ENCODE data around the gene TEX50. TPM values are rescaled to one million over a fixed set of nuclear protein-coding genes. Genes with fewer than 3 reads are reported as not detected.
A peak's percentile ranks its signal among the peaks of the same experiment; 100 is the strongest.
"Not testable (repeated sequence)": the region's sequence is repeated elsewhere in the genome, so short reads cannot be mapped to it uniquely, and the experiment has no call there.

The TEX50 gene
- total and polyA plus RNA-seq, 4 donors, result not detected

DNA sequence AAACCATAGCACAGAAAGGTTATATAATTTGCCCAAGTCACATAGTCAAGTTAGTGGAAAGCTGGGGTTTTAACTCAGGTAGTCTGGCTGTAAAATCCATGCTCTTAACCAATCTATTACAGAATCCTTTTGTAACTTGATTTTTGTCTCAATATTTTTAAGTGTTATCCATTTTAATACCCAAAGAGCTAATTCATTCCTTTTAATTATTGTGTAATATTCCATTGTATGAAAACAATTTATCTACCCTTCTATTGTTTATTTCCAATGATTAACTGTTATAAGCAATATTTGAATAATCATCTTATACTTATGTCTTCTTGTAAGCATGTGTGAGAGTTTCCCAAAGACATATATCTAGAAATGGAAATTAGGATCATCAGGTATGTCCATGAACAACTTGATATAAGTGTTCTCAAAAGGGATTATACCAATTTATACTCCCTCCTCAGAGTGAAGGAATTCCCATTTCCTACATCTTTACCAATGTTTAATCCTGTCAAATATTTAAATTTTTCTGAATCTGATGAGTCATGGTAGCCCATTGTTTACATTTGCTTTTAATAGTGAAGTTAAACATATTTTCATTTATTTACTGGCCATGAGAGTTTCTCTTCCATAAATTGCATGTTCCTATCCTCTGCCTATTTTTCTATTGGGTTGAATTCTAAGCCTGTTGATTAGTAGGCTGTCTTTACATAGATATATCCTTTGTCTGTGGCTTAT lies 13.9 kb downstream of the TEX50 start:
- Histone ChIP-seq H3K4me3 (ENCODE audit: low read length in 2 of 2) (no peak overlapping the region), H3K4me1 (ENCODE audit: control insufficient read depth in 1 of 2, insufficient read depth in 2 of 2, low read length in 2 of 2) (no peaks in the 10 kb centered on the region), H3K27me3 (ENCODE audit: control insufficient read depth in 1 of 2, insufficient read depth in 2 of 2, low read length in 1 of 2) (no peaks in the 10 kb centered on the region), H3K9me3 (ENCODE audit: control insufficient read depth, low read length) (no peaks in the 10 kb centered on the region), H3K36me3 (ENCODE audit: control insufficient read depth in 1 of 2, insufficient read depth in 2 of 2, low read length in 1 of 2) (no peaks in the 10 kb centered on the region), H3K27ac (ENCODE audit: low read depth in 1 of 2, low read length in 2 of 2) (no peak overlapping the region)
- ATAC-seq (ENCODE audit: low FRiP score) (no peak), DNase-seq (no peak)
- intact Hi-C loops (cut with DNase I), result no loop called here

- Histone ChIP-seq H3K9me3 (ENCODE audit: control insufficient read depth, low read length) (peaks cover 6% of the 10 kb centered on the region), H3K4me1 (ENCODE audit: control insufficient read depth in 1 of 2, insufficient read depth in 2 of 2, low read length in 2 of 2) (no peaks in the 10 kb centered on the region), H3K27ac (ENCODE audit: low read depth in 1 of 2, low read length in 2 of 2) (no peak overlapping the region), H3K27me3 (ENCODE audit: control insufficient read depth in 1 of 2, insufficient read depth in 2 of 2, low read length in 1 of 2) (peaks cover 0 to 2% of the 10 kb centered on the region in 2 donors), H3K36me3 (ENCODE audit: control insufficient read depth in 1 of 2, insufficient read depth in 2 of 2, low read length in 1 of 2) (no peaks in the 10 kb centered on the region), H3K4me3 (ENCODE audit: low read length in 2 of 2) (no peak overlapping the region)
- 81 to 84% methylated on average over 2 of the region's 2 CpGs for WGBS, 2 donors
- no peak for DNase-seq
- intact Hi-C loops (cut with DNase I), result no loop called here
- ATAC-seq (ENCODE audit: low FRiP score), result no peak
Observed at GRCh38 chr1:173660306-173660705, 25.2 kb downstream of the TEX50 start.

DNA sequence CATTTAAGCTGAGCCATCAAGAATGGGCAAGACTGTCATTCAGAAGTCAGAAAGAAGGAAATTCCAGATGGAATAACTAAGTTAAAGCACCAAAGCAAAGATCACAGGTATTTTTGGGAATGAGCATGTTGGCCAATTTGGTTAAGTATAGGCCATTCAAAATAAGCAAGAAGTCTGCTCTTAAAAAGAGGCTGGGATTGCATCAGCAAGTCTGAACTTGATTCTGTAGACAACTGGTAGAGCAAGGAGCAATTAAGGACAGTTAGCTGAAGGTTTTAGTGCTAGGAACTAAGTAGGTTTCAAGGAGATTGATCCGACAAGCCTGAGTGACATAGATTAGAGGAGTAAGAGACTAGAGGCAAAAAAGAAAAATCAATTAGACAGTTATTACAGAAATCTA lies 26.1 kb downstream of the TEX50 start:
- no peak overlapping the region for H3K4me3 ChIP-seq (ENCODE audit: low read length in 2 of 2)
- DNase-seq, result no peak
- no peaks in the 10 kb centered on the region for H3K9me3 ChIP-seq (ENCODE audit: control insufficient read depth, low read length)
- H3K36me3 ChIP-seq (ENCODE audit: control insufficient read depth in 1 of 2, insufficient read depth in 2 of 2, low read length in 1 of 2), result no peaks in the 10 kb centered on the region
- no peaks in the 10 kb centered on the region for H3K4me1 ChIP-seq (ENCODE audit: control insufficient read depth in 1 of 2, insufficient read depth in 2 of 2, low read length in 2 of 2)
- WGBS, 2 donors, result 85 to 93% methylated on average over 1 of the region's 1 CpG
- H3K27ac ChIP-seq (ENCODE audit: low read depth in 1 of 2, low read length in 2 of 2), result no peak overlapping the region
- intact Hi-C loops (cut with DNase I), result no loop called here
- no peak for ATAC-seq (ENCODE audit: low FRiP score)
- no peaks in the 10 kb centered on the region for H3K27me3 ChIP-seq (ENCODE audit: control insufficient read depth in 1 of 2, insufficient read depth in 2 of 2, low read length in 1 of 2)

GRCh38 chr1:173661763-173662162 lies 26.6 kb downstream of the TEX50 start:
- Histone ChIP-seq H3K9me3 (ENCODE audit: control insufficient read depth, low read length) (no peaks in the 10 kb centered on the region), H3K36me3 (ENCODE audit: control insufficient read depth in 1 of 2, insufficient read depth in 2 of 2, low read length in 1 of 2) (no peaks in the 10 kb centered on the region), H3K4me3 (ENCODE audit: low read length in 2 of 2) (no peak overlapping the region), H3K27me3 (ENCODE audit: control insufficient read depth in 1 of 2, insufficient read depth in 2 of 2, low read length in 1 of 2) (no peaks in the 10 kb centered on the region), H3K4me1 (ENCODE audit: control insufficient read depth in 1 of 2, insufficient read depth in 2 of 2, low read length in 2 of 2) (no peaks in the 10 kb centered on the region), H3K27ac (ENCODE audit: low read depth in 1 of 2, low read length in 2 of 2) (no peak overlapping the region)
- ATAC-seq (ENCODE audit: low FRiP score) (no peak), DNase-seq (no peak)
- 38 to 39% methylated on average over 1 of the region's 1 CpG for WGBS, 2 donors
- intact Hi-C loops (cut with DNase I), result no loop called here

DNA sequence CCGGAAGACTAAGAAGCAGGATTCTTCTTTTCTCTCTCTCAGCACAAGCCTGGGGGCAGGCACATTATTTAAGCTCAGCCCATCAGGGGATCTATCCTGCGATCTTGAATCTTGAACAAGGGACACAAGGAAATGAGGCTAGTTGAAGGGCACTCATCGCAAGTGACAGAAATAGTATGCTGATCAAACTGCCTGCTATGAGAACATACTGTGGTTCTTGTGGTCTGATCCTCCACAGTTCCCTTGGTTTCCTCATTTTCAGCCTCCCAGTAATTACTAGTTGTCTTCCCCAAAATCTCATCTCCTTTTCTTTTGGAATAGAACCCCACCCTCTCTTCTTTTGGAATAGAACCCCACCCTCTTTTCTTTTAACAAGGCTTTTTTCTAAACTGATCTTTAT lies 28.0 kb downstream of the TEX50 start:
- intact Hi-C loops (cut with DNase I), result no loop called here
- ATAC-seq (ENCODE audit: low FRiP score) (no peak), DNase-seq (no peak)
- H3K4me1 ChIP-seq (ENCODE audit: control insufficient read depth in 1 of 2, insufficient read depth in 2 of 2, low read length in 2 of 2), result no peaks in the 10 kb centered on the region
- H3K27ac ChIP-seq (ENCODE audit: low read depth in 1 of 2, low read length in 2 of 2), result no peak overlapping the region
- H3K27me3 ChIP-seq (ENCODE audit: control insufficient read depth in 1 of 2, insufficient read depth in 2 of 2, low read length in 1 of 2), result no peaks in the 10 kb centered on the region
- H3K36me3 ChIP-seq (ENCODE audit: control insufficient read depth in 1 of 2, insufficient read depth in 2 of 2, low read length in 1 of 2), result no peaks in the 10 kb centered on the region
- peaks cover 2% of the 10 kb centered on the region for H3K9me3 ChIP-seq (ENCODE audit: control insufficient read depth, low read length)
- WGBS, 2 donors, result 88 to 89% methylated on average over 3 of the region's 3 CpGs
- H3K4me3 ChIP-seq (ENCODE audit: low read length in 2 of 2), result no peak overlapping the region

DNA sequence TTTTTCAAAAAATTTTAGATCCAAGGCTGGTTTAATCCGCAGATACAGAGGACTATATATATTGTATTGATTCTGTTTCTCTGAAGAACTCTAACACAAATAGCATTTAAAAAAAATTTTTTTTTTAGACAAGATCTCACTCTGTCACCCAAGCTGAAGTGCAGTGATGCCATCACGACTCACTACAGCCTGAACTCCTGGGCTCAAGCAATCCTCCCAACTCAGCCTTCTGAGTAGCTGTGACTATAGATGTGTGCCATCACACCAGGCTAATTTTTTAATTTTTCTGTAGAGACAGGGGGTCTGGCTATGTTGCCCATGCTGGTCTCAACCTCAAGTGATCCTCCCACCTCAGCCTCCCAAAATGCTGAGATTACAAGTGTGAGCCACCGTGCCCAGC lies 31.5 kb downstream of the TEX50 start:
- no peak for DNase-seq
- Histone ChIP-seq H3K27me3 (ENCODE audit: control insufficient read depth in 1 of 2, insufficient read depth in 2 of 2, low read length in 1 of 2) (no peaks in the 10 kb centered on the region), H3K27ac (ENCODE audit: low read depth in 1 of 2, low read length in 2 of 2) (no peak overlapping the region), H3K36me3 (ENCODE audit: control insufficient read depth in 1 of 2, insufficient read depth in 2 of 2, low read length in 1 of 2) (no peaks in the 10 kb centered on the region), H3K4me3 (ENCODE audit: low read length in 2 of 2) (no peak overlapping the region), H3K9me3 (ENCODE audit: control insufficient read depth, low read length) (peaks cover 2% of the 10 kb centered on the region), H3K4me1 (ENCODE audit: control insufficient read depth in 1 of 2, insufficient read depth in 2 of 2, low read length in 2 of 2) (no peaks in the 10 kb centered on the region)
- WGBS, 2 donors, result 83 to 88% methylated on average over 3 of the region's 3 CpGs
- no peak for ATAC-seq (ENCODE audit: low FRiP score)
- intact Hi-C loops (cut with DNase I), result no loop called here

DNA sequence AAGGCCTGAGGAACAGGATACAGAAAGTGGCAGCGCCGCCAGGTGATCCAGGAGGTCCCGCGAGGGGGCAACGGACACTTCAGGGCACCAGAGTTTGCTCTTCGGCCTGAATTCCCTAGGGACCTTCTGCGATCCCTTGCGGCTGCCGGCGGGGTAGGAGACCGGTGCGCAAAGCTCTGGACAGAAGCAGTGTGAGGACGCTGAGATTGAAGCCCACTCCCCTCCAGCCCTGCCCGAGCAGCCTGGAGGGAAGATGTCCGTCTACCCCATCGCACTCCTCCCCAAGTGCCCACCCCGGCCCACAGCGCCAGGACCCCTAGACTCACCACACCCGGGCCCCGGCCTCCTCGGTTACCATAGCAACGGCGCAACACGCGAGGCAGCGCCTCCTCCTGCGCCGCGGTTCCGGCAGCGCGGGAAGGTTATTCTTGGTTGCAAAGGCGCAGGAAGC lies 34.4 kb downstream of the TEX50 start, which contains the start of gene ANKRD45:
ANKRD45 (minus strand) TSS at position 361 of the 451 bp plus-strand sequence. CDS start 10,433 bp downstream, outside the sequence.
- DNase-seq, result peak; percentile 49 to 79
- H3K4me3 ChIP-seq (ENCODE audit: low read length in 2 of 2), result peak within 1 kb of the TSS; percentile 26 to 29
- H3K27ac ChIP-seq (ENCODE audit: low read depth in 1 of 2, low read length in 2 of 2), result no peak within 1 kb of the TSS
- WGBS, 2 donors, result 2% methylated on average over 33 of the region's 33 CpGs
- intact Hi-C loops (cut with DNase I), result no loop called here
- no peaks in the 10 kb centered on the region for H3K4me1 ChIP-seq (ENCODE audit: control insufficient read depth in 1 of 2, insufficient read depth in 2 of 2, low read length in 2 of 2)
- peaks cover 2% of the 10 kb centered on the region for H3K9me3 ChIP-seq (ENCODE audit: control insufficient read depth, low read length)
- no peaks in the 10 kb centered on the region for H3K36me3 ChIP-seq (ENCODE audit: control insufficient read depth in 1 of 2, insufficient read depth in 2 of 2, low read length in 1 of 2)
- ATAC-seq (ENCODE audit: low FRiP score), result peak; percentile 48
- no peaks in the 10 kb centered on the region for H3K27me3 ChIP-seq (ENCODE audit: control insufficient read depth in 1 of 2, insufficient read depth in 2 of 2, low read length in 1 of 2)

DNA sequence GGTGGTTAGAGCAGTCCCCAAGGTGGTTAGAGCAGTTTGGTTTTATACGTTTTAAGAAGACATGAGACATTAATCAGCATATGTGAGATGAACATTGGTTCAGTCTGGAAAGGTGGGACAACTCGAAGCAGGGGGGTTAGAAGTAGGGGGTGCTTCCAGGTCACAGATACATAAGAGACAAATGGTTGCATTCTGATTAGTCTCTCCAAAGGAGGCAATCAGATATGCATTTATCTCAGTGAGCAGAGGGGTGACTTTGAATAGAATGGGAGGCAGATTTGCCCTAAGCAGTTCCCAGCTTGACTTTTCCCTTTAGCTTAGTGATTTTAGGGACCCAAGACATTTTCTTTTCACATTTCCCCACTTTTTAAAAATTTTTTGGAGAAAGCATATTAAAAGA lies 39.4 kb downstream of the TEX50 start:
- ATAC-seq (ENCODE audit: low FRiP score); intact Hi-C loops (cut with DNase I): not testable (repeated sequence)

GRCh38 chr1:173680152-173680551 lies 45.0 kb downstream of the TEX50 start:
- DNase-seq; H3K9me3 ChIP-seq (ENCODE audit: control insufficient read depth, low read length); H3K36me3 ChIP-seq (ENCODE audit: control insufficient read depth in 1 of 2, insufficient read depth in 2 of 2, low read length in 1 of 2); ATAC-seq (ENCODE audit: low FRiP score); H3K4me3 ChIP-seq (ENCODE audit: low read length in 2 of 2); H3K27me3 ChIP-seq (ENCODE audit: control insufficient read depth in 1 of 2, insufficient read depth in 2 of 2, low read length in 1 of 2); intact Hi-C loops (cut with DNase I); H3K27ac ChIP-seq (ENCODE audit: low read depth in 1 of 2, low read length in 2 of 2); H3K4me1 ChIP-seq (ENCODE audit: control insufficient read depth in 1 of 2, insufficient read depth in 2 of 2, low read length in 2 of 2): not testable (repeated sequence)
- 78 to 84% methylated on average over 5 of the region's 5 CpGs for WGBS, 2 donors

More for the DNA sequence above, 39.4 kb downstream of the TEX50 start:
- not testable (repeated sequence) for H3K4me3 ChIP-seq (ENCODE audit: low read length in 2 of 2); H3K27me3 ChIP-seq (ENCODE audit: control insufficient read depth in 1 of 2, insufficient read depth in 2 of 2, low read length in 1 of 2); H3K36me3 ChIP-seq (ENCODE audit: control insufficient read depth in 1 of 2, insufficient read depth in 2 of 2, low read length in 1 of 2); H3K27ac ChIP-seq (ENCODE audit: low read depth in 1 of 2, low read length in 2 of 2); H3K9me3 ChIP-seq (ENCODE audit: control insufficient read depth, low read length); DNase-seq; H3K4me1 ChIP-seq (ENCODE audit: control insufficient read depth in 1 of 2, insufficient read depth in 2 of 2, low read length in 2 of 2)
- 72 to 76% methylated on average over 2 of the region's 2 CpGs for WGBS, 2 donors

All from aorta (tissue), 5 donors.